Right ventricle myocardium superior (tissue), 1 donor: ENCODE measurements around the gene CDK3. TPM values are rescaled to one million over a fixed set of nuclear protein-coding genes. Genes with fewer than 3 reads are reported as not detected.
"Not testable (repeated sequence)": the region's sequence is repeated elsewhere in the genome, so short reads cannot be mapped to it uniquely, and the experiment has no call there.

Experiments
- ATAC-seq: fragments of 200-7000 bp; cut with Tn5 transposase; one replicate; pipeline ENCODE4 v1.9.1; 2020; ENCODE audit warnings: mild to moderate bottlenecking; ENCODE audit not compliant: poor library complexity
- DNase-seq: peaks from one replicate; pipeline ENCODE4 v3.0.0-alpha.2; 2020
- intact Hi-C: fragments of 100-400 bp; cut with DNase I; formaldehyde crosslinking; loops from one replicate; pipeline ENCODE4 v1.11.2; 2022
- total RNA-seq: library from RNA; stranded (reverse); fragmentation: NEBNext Ultra II Directional; extraction: Animal tissue kit (Norgen Biotek cat#: 25700); gene quantifications from one replicate; pipeline ENCODE4 v1.2.1, GENCODE V29; 2021
- donor health status: DM: no; HTN: yes; CAD: no; lungs with severe emphysema.

Gene CDK3
- total RNA-seq, 1 donor from 2014 or later = 1.8 TPM

DNA sequence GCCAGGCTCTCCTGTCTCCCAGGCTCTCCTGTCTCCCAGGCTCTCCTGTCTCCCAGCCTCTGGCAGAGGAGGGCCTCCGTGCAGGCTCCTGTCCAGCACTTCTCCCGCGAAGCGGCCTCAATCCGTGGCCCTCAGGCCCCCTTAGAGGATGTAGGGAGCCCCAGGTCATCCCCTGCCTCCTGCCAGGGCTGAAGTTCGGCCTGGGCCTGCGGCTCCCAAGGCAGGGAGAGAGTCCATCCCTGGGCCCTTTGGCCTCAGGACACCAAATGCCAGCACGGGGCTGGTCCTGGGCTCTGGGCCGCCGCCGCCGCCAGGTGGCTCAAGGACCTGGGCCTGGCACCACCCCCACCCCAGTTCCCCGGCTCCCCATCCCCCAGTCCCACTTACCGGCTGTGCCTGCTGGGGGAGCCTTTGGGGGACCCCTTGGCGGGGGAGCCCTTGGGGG, 26.1 kb downstream of the CDK3 start:
- no peak for DNase-seq

DNA sequence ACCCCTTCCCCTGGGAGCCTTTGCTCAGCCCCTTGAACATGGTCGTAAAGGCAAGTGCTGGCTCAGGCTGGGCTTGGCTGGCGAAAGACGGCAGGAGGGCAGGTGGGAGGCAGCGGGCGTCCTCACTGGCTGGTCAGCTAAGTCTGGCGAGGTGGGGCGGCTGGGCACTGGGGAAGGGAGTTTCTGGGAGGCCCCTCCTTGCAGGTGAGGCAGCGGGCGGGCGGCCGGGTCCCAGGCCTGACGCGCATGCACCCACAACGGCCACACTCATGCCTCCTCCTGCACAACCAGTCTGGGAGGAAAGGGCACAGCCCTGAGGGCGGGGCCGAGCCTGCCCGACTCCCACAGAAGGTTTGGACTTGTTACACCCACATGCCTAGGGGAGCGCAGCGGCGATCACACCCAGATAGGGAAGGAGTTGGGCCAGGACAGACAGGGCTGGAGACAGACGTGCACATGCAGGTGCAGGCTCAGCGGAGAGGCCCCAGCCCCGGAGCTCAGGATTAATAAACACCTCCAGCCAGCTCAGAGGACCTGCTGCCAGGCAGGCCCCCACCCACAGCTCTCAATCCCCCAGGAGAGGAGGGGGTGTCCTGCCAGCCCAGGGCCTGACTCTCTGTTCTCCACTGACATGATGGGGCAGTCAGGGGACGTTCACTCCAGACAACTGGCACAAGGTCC, 26.6 kb downstream of the CDK3 start, which contains the start of gene EVPL:
TSS of gene EVPL (minus strand) at position 148 of the 681 bp plus-strand sequence. CDS start at position 40, 108 bp downstream.
- intact Hi-C loops = no loop called here
- ATAC-seq = peak; percentile 50
- DNase-seq = no peak

More for the DNA sequence above, 26.1 kb downstream of the CDK3 start:
- ATAC-seq = no peak
- intact Hi-C loops = no loop called here

DNA sequence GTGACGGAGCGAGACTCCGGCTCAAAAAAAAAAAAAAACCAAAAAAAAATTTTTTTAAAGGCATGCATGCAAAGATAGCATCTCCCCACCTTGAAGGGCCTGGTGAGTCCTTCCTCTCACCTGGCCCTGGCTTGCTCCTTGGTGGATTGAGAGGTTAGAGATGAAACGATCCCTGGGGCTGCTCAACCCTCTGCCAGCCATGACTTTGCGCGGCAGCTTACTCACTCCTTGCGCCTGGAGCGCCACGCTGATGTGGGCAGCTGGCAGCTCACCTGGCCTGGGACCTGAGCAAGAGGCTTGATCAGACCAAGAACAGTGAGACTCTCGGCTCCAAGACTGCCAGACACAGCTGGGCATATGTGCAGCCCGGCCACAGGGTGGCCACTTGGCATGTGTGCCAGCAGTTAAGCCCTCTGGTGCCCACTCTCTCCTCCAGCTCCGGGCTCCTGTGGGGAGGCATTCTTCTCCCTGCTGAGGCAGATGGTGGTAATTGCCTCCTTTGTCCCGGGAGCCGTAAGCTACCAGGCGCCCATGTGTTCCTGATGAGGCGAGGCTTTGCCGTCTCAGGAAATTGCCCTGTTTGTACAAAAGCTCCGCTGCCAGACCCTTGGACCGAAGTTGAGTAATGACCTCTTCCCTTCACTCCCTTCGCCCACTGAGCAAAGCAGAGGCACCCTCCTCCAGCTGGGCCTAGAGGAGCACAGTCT, 31.6 kb downstream of the CDK3 start:
- intact Hi-C loops = no loop called here
- no peak for DNase-seq
- ATAC-seq = no peak

DNA sequence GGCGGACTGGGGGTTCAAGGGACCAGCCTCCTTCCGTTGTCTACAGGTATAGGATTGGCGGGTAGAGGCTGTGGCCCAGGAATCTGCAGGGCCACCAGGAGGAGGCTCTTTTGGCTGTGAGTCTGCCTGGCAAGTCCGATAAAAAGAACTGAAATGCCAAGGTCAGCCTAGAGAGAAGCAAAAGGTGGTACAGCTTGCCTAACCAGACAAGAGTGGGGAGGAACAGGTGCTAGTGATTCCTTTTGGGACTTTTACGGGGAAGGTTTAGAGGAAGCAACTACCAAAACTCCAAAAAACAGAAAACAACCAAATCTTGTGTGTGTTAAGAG, 32.1 kb downstream of the CDK3 start:
- ATAC-seq (no peak), DNase-seq (no peak)
- intact Hi-C loops = no loop called here

DNA sequence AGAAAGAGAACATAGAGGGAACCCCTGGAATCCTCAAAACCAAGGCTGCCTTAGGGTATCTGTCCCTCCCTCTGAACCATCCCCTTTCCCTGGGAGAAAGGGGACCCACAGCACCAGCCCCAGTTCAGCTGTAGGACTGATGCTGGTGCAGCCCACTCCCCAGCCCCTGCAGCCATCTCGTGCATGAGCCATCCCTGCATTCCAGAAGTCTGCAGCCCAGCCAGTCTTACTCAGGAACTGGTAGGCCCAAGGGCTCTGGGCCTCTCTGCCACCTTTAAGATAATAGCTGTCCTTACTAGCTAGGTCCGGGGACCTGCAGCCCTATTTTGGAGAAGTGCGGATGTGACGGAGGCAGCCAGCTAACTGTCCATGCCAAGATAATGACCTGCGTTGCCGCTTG, 32.5 kb downstream of the CDK3 start:
- ATAC-seq (no peak), DNase-seq (no peak)
- intact Hi-C loops = no loop called here

DNA sequence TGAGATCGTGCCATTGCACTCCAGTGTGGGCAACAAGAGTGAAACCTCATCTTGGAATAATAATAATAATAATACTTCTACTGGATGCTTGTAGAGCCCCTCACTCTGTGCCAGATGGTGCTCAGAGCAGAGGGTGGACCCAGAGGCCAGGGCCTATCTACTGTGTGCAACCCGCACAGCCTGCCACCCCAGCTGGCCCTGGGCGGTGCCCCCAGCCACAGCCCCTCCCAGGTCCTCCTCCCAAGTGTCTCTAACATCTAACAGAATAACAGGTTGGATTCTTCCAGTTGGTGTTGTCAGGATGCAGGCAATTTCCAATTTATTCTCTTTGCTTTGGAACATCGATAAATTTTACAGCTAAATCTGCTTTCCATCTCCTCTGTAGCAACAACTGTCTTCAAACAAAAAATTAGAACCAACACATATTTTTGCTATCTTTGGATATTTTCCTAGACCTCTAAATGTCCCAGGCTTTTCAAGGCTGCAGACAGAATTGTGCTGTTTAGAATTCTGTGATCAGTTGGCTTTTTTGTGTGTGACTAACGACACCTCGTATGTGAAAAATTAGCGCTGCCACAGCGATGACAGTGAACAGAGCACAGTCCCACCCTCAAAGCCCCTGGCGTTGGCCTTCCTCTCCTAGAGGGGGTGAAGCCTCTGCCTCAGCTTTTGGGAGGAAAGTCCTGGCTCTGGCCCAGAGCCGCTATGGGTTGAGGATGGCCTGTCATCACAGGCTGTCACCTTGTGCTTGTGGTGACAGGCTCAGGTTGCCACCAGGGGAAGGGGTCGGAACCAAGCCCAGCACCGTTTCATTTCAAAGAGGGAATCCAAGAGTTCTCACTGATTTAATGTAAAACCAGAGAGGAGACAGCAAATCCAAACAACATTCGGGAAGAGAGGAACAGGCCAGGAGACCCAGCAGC, 34.0 kb downstream of the CDK3 start:
- ATAC-seq (no peak), DNase-seq (no peak)
- intact Hi-C loops = no loop called here

DNA sequence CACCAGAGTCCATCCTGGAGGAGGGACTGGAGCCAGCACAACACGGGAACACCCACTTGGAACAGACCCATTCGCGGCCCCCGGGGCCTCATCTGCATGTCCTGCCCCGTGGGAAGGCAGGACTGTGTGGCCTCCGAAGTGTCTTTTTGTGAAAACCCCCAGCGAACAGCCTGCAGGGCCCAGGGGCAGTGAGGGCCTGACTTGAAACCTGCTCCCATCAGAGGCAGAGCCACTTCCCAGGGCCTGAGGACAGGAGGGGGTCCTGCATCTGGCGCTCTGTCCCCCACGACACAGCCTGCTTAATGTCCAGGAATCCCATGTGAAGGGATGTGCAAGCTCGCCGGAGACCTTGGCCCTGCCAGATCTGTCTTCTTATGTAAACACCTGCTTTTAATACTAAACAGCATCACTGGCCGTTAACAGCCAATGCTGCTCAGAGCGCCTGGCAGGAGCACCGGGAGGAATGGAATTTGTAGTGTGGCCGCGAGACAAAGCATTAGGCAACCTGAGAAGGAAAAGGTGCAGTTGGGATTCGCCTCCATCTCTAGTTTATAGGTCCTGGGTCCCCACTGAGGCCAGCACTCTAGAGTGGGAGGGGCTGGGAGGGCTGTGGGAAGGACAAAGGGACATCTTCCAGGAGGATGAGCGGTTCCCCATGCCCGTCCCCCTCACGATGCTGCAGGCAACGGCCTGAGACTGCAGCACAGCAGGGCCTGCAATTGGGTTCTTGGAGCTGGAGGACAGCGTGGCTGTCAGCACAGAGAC, 36.0 kb downstream of the CDK3 start:
- intact Hi-C loops = no loop called here
- DNase-seq = peak; percentile 50
- peak; percentile 21 for ATAC-seq

DNA sequence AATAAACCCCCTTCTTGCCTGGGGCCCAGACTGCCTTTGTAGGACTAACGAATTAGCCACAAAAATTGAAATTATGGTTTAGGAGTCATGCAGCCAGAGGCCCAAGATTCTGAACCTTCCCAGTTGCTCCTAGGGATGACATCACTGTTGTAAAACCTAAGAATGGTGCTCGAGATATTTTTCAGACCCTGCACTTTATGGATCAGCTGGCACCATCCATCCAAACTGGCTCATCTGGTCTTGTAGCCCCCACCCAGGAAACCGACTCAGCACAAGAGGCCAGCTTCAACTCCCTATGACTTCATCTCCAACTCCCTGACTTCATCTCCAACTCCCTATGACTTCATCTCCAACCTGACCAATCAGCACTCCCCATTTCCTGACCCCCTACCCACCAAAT, 37.4 kb downstream of the CDK3 start:
- intact Hi-C loops = no loop called here
- no peak for DNase-seq
- ATAC-seq = no peak

DNA sequence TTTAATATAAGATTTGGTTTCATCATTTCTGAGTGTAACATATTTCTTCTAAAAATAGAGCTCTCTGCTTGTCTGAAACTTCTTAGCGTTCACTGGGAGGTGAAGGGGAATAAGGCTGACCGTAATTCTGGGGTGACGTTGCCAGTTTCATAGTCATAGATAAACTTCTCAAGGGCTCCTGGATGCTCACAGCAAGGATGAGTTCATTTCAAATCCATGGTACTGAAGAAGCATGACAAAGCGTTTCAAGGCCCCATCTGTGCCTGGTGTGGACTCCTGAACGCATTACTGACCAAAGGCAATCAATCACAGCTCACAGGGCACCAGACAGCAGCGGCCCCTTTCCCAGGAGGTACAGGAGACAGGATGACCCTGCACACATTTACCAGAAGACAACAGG, 38.5 kb downstream of the CDK3 start:
- DNase-seq = no peak
- intact Hi-C loops = no loop called here
- no peak for ATAC-seq

DNA sequence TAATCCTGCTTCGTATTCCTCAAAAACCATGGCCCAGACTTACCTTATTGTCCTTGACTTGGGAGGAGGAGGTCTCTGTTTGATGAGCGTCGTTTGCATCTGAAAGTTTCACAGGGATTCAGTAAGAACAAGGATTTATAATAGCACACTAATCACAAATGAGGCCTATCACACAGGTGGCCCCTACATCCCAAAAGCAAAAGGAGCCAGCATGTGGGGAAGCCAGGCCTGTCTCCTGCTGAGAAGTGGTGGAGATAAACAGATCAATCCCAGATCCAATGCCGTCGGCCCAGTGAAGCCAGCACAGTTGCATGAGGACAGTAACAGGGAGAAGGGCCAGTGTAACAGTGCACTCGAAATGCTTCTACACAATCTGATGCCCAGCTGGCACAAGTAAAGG, 39.7 kb downstream of the CDK3 start:
- ATAC-seq (no peak), DNase-seq (no peak)
- intact Hi-C loops = no loop called here

DNA sequence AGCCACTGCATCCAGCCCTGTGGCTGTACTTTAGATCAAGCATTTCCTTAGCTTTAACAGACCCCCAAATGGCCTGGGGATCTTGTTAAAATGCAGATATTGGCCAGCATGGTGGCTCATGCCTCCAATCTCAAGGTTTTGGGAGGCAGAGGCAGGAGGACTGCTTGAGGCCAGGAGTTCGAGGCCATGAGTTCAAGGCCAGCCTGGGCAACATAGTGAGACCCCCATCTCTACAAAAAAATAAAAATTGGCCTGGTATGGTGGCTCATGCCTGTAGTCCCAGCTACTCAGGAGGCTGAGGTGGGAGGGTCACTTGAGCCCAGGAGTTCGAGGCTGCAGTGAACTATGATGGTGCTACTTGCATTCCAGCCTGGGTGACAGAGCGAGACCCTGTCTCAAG, 42.2 kb downstream of the CDK3 start:
- ATAC-seq, intact Hi-C loops, DNase-seq: not testable (repeated sequence)

DNA sequence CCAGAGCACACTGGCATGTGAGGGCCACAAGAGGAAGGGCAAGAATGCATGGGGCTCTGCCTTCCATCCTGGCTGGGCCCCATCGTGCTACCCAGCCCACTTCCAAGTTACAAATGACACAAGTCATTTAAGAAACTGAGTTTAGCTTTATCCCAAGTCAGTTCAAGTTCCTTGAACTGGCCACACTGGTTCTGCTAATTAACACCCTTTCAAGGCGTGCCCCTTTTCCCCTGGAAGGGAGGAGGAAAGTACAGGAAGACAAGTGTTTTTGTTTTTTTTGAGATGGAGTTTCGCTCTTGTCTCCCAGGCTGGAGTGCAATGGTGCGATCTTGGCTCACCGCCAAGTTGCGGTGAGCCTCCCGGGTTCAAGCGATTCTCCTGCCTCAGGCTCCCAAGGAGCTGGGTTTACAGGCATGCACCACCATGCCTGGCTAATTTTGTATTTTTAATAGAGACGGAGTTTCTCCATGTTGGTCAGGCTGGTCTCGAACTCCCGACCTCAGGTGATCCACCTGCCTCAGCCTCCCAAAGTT, 43.9 kb downstream of the CDK3 start:
- ATAC-seq, intact Hi-C loops, DNase-seq: not testable (repeated sequence)

DNA sequence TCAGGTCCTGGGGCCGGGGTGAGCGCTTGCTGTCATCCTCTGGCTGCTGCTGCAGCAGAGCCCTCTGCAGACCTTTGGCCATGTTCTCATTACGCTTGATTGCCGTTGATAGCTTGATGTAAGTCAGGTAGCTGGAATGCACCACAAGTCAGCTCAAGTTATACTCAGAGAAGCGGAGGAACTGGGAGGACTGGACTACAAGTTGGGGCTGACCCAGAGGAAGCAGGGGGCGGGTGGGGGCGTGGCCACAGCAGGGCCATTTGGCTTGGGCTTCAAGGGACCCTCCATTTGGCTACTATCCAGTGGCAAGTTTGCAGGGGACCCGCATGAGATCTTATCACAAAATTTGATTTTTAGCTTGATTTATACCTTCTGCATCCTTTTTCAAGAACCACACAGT, 45.4 kb downstream of the CDK3 start:
- intact Hi-C loops = no loop called here
- no peak for ATAC-seq
- DNase-seq = no peak

DNA sequence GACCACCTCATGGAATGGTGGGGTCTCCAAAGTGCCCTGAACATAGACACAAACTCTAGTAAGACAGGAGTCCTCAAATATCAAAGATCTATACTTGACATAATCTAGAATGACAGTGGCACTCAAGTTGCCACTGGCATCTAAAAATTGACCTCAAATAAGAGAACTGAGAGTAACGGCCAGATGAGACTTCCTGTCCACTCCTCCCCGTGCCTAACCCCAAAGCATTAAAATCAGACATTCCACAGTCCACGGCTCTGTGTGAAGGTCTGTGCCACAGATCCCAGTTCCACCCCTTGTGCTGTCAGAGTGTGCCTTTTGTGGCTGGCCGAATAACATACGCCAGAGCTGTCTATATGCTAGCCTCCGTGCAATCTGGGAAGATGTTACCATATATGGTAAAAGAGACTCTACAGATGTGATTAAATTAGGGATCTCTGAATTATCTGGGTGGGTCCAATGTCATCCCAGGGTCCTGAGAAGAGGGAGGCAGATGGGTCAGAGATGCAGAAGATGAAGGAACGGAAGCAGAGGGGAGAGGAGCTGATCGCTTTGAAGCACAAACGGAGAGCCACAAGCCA, 47.5 kb downstream of the CDK3 start:
- ATAC-seq (no peak), DNase-seq (no peak)
- intact Hi-C loops = no loop called here

DNA sequence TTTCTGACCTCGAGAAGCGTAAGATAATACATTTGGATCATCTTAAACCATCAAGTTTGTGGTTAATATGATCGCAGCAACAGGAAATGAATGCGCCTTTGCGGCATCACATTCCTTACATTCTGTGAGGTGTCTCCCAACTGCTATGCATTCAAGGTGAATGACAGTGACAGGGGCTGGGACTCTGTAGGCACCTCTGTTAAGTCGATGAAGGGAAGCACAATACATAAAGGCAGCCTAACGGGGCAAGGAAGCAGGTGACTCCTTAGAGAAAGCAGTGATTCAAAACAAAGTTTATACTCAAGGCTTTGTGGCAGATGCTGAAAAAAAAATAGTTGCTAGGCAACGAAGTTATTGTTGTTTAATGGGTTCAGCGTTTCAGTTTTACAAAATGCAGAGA, 48.1 kb downstream of the CDK3 start:
- intact Hi-C loops = no loop called here
- DNase-seq = no peak

DNA sequence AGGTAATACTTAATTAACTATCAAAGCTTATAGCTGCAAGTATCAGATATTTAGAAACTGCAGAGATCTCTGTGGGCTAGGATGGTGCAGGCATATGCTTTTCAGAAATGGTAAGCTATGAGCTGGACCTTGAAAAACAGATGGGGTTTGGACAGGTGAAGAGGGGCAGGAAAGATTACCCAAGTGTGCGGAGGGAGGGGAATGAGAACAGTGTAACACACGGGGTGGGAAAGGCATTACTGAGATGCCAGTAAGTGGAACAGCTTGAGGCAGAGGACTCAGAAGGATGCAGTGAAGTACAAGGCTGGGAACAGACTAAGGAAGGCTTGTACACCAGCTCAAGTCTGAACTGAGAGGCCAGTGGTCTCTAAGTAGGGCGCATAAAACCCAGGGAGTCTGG, 48.6 kb downstream of the CDK3 start:
- DNase-seq (no peak), ATAC-seq (no peak)
- intact Hi-C loops = no loop called here

More for the DNA sequence above, 48.1 kb downstream of the CDK3 start:
- no peak for ATAC-seq

DNA sequence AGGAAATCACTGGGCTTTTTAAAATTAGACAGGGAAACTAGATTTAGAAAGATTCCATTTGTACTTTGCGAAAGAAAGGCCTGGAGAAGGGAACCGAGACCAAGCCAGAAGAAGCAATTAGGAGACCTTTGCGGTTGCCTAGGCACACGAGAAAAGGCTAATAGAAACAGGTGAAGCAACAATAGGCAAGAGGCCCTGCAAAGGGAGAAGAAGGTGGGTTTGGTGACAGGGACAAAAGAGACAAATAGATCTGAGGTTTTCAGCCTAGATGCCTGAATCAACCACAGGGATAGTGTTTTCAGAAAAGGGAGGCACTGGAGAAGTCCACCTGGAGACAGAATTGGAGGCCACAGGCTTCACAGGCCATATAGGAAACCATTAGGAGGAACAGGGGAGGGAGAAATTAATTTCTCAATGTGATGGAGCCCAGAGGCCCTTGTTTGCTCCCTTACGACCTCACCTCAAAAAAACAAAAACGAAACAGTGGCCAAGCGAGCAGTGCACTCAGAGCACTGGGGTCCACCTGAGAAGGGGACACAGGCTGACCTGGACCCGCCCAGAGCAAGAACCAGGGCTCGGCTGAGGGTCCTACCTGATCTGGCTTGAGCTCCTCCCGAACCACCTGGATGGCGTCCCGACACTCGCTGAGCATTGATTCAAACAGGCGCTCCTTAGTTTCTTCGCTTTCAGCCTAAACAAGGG, 49.3 kb downstream of the CDK3 start:
- ATAC-seq (no peak), DNase-seq (no peak)
- intact Hi-C loops = no loop called here
